ENCODE results near the gene CRNN.

CRNN gene

DNA sequence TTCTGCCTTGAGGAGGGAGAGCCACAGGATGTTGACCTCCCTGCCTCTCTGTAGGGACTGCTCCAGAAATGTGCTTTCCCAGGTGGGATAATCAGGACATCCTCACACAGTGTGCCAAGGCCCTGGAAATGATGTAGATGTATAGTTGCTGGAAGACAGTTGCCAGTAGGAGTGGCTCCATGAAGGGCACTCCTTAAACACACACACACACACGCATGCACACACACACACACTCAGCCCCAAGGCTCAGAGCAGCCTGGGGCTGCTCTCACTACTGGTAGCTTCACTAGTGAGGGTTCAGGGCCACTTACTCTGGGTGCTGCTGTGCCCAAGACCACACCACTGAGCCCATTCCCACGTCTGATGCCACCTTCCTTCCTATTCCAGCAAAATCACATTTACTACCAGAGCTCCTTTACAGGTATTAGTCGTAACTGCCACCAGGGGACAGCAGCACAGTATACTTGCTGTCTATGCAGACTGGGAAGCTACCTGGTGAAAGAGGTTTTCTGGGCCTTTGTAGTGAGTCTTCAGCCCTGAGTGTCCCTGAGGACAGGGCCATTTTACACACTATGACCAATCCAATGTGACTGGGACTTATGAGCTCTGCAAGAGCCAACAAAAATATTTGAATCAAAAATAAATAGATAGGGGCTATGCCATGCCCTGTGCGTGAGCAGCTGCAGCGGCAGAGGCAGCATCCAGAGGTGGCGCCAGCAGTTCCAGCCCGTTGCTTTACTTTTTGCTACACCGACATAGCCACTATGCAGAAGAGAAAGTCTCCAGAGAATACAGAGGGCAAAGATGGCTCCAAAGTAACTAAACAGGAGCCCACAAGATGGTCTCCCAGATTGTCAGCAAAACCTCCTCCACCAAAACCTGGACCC is 15.0 kb downstream of the CRNN start:
- H3K27ac ChIP-seq (replicated peaks), result no peak overlapping the region
- no peak overlapping the region for H3K4me3 ChIP-seq (replicated peaks; ENCODE audit: insufficient read depth, low read length)
- DNase-seq (ENCODE audit: low read depth in 1 of 2, low spot score in 1 of 2), result peak in 1 of 2 experiments; percentile 6
- TF ChIP-seq SPI1 (IDR thresholded peaks at IDR 0.05; ENCODE audit: borderline replicate concordance, low read depth) (no peak), CTCF (IDR thresholded peaks at IDR 0.05; ENCODE audit: insufficient read depth, low read length) (peak; percentile 4)
- no peaks in the 10 kb centered on the region for H3K27me3 ChIP-seq (ENCODE audit: insufficient read depth, poor library complexity, severe bottlenecking)

DNA sequence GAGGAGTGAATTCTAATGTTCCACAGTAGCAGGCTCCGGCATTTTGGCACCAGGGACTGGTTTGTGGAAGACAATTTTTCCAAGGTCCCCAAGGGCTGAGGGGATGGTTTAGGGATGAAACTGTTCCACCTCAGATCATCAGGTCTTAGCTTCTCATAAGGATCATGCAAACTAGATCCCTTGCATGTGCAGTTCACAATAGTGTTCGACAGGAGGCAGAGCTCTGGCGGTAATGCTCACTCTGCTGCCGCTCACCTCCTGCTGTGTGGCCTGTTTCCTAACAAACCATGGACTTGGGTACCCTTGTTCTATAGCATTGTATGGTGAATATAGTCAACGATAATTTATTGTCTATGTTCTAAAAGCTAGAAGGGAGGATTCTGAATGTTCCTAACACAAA is 16.6 kb downstream of the CRNN start:
- no peak for DNase-seq (ENCODE audit: low read depth in 1 of 2, low spot score in 1 of 2)
- Histone ChIP-seq H3K27me3 (ENCODE audit: insufficient read depth, poor library complexity, severe bottlenecking) (no peaks in the 10 kb centered on the region), H3K4me3 (replicated peaks; ENCODE audit: insufficient read depth, low read length) (no peak overlapping the region), H3K27ac (replicated peaks) (no peak overlapping the region)
- TF ChIP-seq GABPA (IDR thresholded peaks at IDR 0.05; ENCODE audit: low read depth) (no peak), SPI1 (IDR thresholded peaks at IDR 0.05; ENCODE audit: borderline replicate concordance, low read depth) (no peak), CTCF (IDR thresholded peaks at IDR 0.05; ENCODE audit: insufficient read depth, low read length) (no peak), POLR2AphosphoS5 (IDR thresholded peaks at IDR 0.05; ENCODE audit: low read depth) (no peak)
- TF ChIP-seq, protein P1, sequence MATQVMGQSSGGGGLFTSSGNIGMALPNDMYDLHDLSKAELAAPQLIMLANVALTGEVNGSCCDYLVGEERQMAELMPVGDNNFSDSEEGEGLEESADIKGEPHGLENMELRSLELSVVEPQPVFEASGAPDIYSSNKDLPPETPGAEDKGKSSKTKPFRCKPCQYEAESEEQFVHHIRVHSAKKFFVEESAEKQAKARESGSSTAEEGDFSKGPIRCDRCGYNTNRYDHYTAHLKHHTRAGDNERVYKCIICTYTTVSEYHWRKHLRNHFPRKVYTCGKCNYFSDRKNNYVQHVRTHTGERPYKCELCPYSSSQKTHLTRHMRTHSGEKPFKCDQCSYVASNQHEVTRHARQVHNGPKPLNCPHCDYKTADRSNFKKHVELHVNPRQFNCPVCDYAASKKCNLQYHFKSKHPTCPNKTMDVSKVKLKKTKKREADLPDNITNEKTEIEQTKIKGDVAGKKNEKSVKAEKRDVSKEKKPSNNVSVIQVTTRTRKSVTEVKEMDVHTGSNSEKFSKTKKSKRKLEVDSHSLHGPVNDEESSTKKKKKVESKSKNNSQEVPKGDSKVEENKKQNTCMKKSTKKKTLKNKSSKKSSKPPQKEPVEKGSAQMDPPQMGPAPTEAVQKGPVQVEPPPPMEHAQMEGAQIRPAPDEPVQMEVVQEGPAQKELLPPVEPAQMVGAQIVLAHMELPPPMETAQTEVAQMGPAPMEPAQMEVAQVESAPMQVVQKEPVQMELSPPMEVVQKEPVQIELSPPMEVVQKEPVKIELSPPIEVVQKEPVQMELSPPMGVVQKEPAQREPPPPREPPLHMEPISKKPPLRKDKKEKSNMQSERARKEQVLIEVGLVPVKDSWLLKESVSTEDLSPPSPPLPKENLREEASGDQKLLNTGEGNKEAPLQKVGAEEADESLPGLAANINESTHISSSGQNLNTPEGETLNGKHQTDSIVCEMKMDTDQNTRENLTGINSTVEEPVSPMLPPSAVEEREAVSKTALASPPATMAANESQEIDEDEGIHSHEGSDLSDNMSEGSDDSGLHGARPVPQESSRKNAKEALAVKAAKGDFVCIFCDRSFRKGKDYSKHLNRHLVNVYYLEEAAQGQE (IDR thresholded peaks at IDR 0.05; ENCODE audit: insufficient replicate concordance, low read depth), result no peak

GRCh38 chr1:152394151-152394550 is 19.9 kb downstream of the CRNN start:
- TF ChIP-seq GABPA (IDR thresholded peaks at IDR 0.05; ENCODE audit: low read depth) (no peak), POLR2AphosphoS5 (IDR thresholded peaks at IDR 0.05; ENCODE audit: low read depth) (no peak)
- TF ChIP-seq, protein P1 (IDR thresholded peaks at IDR 0.05; ENCODE audit: insufficient replicate concordance, low read depth), result no peak
- Histone ChIP-seq H3K27ac (replicated peaks) (no peak overlapping the region), H3K27me3 (ENCODE audit: insufficient read depth, poor library complexity, severe bottlenecking) (peaks cover 11% of the 10 kb centered on the region), H3K4me3 (replicated peaks; ENCODE audit: insufficient read depth, low read length) (no peak overlapping the region)
- DNase-seq (ENCODE audit: low read depth in 1 of 2, low spot score in 1 of 2), result no peak

- Histone ChIP-seq H3K27ac (replicated peaks) (no peak overlapping the region), H3K4me3 (replicated peaks; ENCODE audit: insufficient read depth, low read length) (no peak overlapping the region), H3K27me3 (ENCODE audit: insufficient read depth, poor library complexity, severe bottlenecking) (peaks cover 11% of the 10 kb centered on the region)
- no peak for DNase-seq (ENCODE audit: low read depth in 1 of 2, low spot score in 1 of 2)
- no peak for TF ChIP-seq SPI1 (IDR thresholded peaks at IDR 0.05; ENCODE audit: borderline replicate concordance, low read depth)
- TF ChIP-seq, protein P1 (IDR thresholded peaks at IDR 0.05; ENCODE audit: insufficient replicate concordance, low read depth), result no peak
These were observed 21.2 kb downstream of the CRNN start for GRCh38 chr1:152392909-152393308.
